ENCODE measurements around the gene CCDC3.

- no peak for TF ChIP-seq CTCF (IDR thresholded peaks at IDR 0.05)
- no peak for TF ChIP-seq POLR2AphosphoS5 (IDR thresholded peaks at IDR 0.05; ENCODE audit: low read depth, low read length)
- TF ChIP-seq REST (IDR thresholded peaks at IDR 0.05; ENCODE audit: insufficient read depth in 1 of 2, low read depth in 2 of 2, low read length in 1 of 2) = no peak
- no peak for TF ChIP-seq SIN3A (IDR thresholded peaks at IDR 0.05; ENCODE audit: borderline replicate concordance, insufficient read depth, low read depth, low read length)
- TF ChIP-seq TCF7L2 (IDR thresholded peaks at IDR 0.05; ENCODE audit: low read depth, low read length) = no peak
Measured at GRCh38 chr10:12906051-12906541, 95.4 kb downstream of the CCDC3 start.

Data from Panc1 (cell line).